OCI-LY1 (cell line): ENCODE results near the gene SLC25A25.

Experiments used
- EZH2 ChIP-seq: fragments of 200-600 bp; sonication (generic), shearing (Covaris generic); IDR thresholded peaks from 2 replicates; pipeline ENCODE4 v1.8.0; 2017; ENCODE audit warnings: borderline replicate concordance, mixed run types, mild to moderate bottlenecking, antibody characterized with exemption, low read length, moderate library complexity, mixed read lengths
- TF ChIP-seq, protein P1 (sequence below): fragments of 200-600 bp; sonication (generic), shearing (Covaris generic); IDR thresholded peaks from 2 replicates; pipeline ENCODE4 v1.5.1; 2017; ENCODE audit warnings: mild to moderate bottlenecking, antibody characterized with exemption, low read length, moderate library complexity, mixed read lengths

DNA sequence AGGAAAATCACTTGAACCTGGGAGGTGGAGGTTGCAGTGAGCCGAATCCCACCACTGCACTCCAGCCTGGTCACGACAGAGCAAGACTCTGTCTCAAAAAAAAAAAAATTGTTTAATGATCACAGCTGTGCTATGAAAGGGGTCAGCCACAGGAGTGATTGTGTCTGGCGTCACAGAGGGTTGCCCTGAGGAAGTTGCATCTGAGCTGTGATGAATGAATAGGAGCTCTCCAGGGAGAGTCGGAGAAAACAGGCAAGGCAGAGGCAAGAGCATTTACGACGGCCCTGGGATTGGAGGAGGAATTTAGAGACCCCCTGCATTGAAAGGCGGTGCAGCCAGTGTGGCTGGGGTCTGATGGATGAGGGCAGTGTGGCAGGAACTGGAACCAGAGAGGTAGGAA, 26.0 kb upstream of the SLC25A25 start:
- TF ChIP-seq, protein P1, sequence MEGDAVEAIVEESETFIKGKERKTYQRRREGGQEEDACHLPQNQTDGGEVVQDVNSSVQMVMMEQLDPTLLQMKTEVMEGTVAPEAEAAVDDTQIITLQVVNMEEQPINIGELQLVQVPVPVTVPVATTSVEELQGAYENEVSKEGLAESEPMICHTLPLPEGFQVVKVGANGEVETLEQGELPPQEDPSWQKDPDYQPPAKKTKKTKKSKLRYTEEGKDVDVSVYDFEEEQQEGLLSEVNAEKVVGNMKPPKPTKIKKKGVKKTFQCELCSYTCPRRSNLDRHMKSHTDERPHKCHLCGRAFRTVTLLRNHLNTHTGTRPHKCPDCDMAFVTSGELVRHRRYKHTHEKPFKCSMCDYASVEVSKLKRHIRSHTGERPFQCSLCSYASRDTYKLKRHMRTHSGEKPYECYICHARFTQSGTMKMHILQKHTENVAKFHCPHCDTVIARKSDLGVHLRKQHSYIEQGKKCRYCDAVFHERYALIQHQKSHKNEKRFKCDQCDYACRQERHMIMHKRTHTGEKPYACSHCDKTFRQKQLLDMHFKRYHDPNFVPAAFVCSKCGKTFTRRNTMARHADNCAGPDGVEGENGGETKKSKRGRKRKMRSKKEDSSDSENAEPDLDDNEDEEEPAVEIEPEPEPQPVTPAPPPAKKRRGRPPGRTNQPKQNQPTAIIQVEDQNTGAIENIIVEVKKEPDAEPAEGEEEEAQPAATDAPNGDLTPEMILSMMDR = no peak
- TF ChIP-seq EZH2 = no peak
